ENCODE data around the gene SCG3.

Gene SCG3

GRCh38 chr15:51678096-51678495 lies 3.2 kb upstream of the SCG3 start:
- DNase-seq (ENCODE audit: low read depth), result no peak

GRCh38 chr15:51680321-51680720 lies 982 bp upstream of the SCG3 start:
- no peak for DNase-seq (ENCODE audit: low read depth)

- no peak for DNase-seq (ENCODE audit: low read depth)
Observed at GRCh38 chr15:51687565-51687964, 6.3 kb downstream of the SCG3 start.

- peak; percentile 4 for DNase-seq (ENCODE audit: low read depth)
Observed at GRCh38 chr15:51688863-51689262, 7.6 kb downstream of the SCG3 start.

GRCh38 chr15:51692154-51692553 lies 10.9 kb downstream of the SCG3 start:
- DNase-seq (ENCODE audit: low read depth), result no peak

GRCh38 chr15:51696566-51696965 lies 15.3 kb downstream of the SCG3 start:
- no peak for DNase-seq (ENCODE audit: low read depth)

GRCh38 chr15:51697163-51697562 lies 15.9 kb downstream of the SCG3 start:
- DNase-seq (ENCODE audit: low read depth), result no peak

GRCh38 chr15:51699373-51699772 lies 18.1 kb downstream of the SCG3 start:
- no peak for DNase-seq (ENCODE audit: low read depth)

- no peak for DNase-seq (ENCODE audit: low read depth)
Observed at GRCh38 chr15:51702710-51703109, 21.4 kb downstream of the SCG3 start.

- DNase-seq (ENCODE audit: low read depth), result peak; percentile 18
Observed at GRCh38 chr15:51706291-51706690, 25.0 kb downstream of the SCG3 start.

- no peak for DNase-seq (ENCODE audit: low read depth)
Observed at GRCh38 chr15:51706926-51707608, 25.8 kb downstream of the SCG3 start.

- DNase-seq (ENCODE audit: low read depth), result no peak
Observed at GRCh38 chr15:51708013-51708412, 26.7 kb downstream of the SCG3 start.

GRCh38 chr15:51709031-51709430 lies 27.7 kb downstream of the SCG3 start:
- no peak for DNase-seq (ENCODE audit: low read depth)

- DNase-seq (ENCODE audit: low read depth), result no peak
Observed at GRCh38 chr15:51714162-51714561, 32.9 kb downstream of the SCG3 start.

- no peak for DNase-seq (ENCODE audit: low read depth)
Observed at GRCh38 chr15:51714911-51715310, 33.6 kb downstream of the SCG3 start.

GRCh38 chr15:51718219-51718618 lies 36.9 kb downstream of the SCG3 start:
- DNase-seq (ENCODE audit: low read depth), result peak; percentile 43

GRCh38 chr15:51718746-51719145 lies 37.4 kb downstream of the SCG3 start:
- no peak for DNase-seq (ENCODE audit: low read depth)

GRCh38 chr15:51720201-51720995 lies 39.1 kb downstream of the SCG3 start:
- DNase-seq (ENCODE audit: low read depth), result no peak

GRCh38 chr15:51721199-51721960 lies 40.1 kb downstream of the SCG3 start:
- DNase-seq (ENCODE audit: low read depth), result peak; percentile 43

GRCh38 chr15:51724199-51724598 lies 42.9 kb downstream of the SCG3 start:
- no peak for DNase-seq (ENCODE audit: low read depth)

- DNase-seq (ENCODE audit: low read depth), result no peak
Observed at GRCh38 chr15:51724673-51725072, 43.4 kb downstream of the SCG3 start.

GRCh38 chr15:51726302-51727073 lies 45.2 kb downstream of the SCG3 start:
- peak; percentile 93 for DNase-seq (ENCODE audit: low read depth)
